Neuronal stem cell (in vitro differentiated cells): Measurements from ENCODE around the gene RRM2. TPM values are rescaled to one million over a fixed set of nuclear protein-coding genes. Genes with fewer than 3 reads are reported as not detected.

Experiments
- DNase-seq: peaks from one replicate; pipeline ENCODE4 v3.0.0-alpha.2; 2013; ENCODE audit warnings: low spot score
- H2AFZ ChIP-seq: one replicate; pipeline ENCODE4 v1.6.1; 2013; ENCODE audit warnings: mild to moderate bottlenecking, low read length, inconsistent platforms
- H2AK5ac ChIP-seq: 2 replicates; pipeline ENCODE4 v1.6.1; 2013; ENCODE audit warnings: low read depth, mild to moderate bottlenecking, inconsistent platforms, low read length, moderate library complexity, mixed read lengths
- H2BK120ac ChIP-seq: 2 replicates; pipeline ENCODE4 v1.6.1; 2013; ENCODE audit warnings: low read depth, mild to moderate bottlenecking, inconsistent platforms, low read length, moderate library complexity, mixed read lengths
- H2BK12ac ChIP-seq: one replicate; pipeline ENCODE4 v1.6.1; 2013; ENCODE audit warnings: low read length, inconsistent platforms
- H2BK15ac ChIP-seq: 2 replicates; pipeline ENCODE4 v1.6.1; 2013; ENCODE audit warnings: mild to moderate bottlenecking, low read length, inconsistent platforms, mixed read lengths
- H2BK5ac ChIP-seq: one replicate; pipeline ENCODE4 v1.6.1; 2013; ENCODE audit warnings: inconsistent platforms, mild to moderate bottlenecking, low read length, moderate library complexity
- H3K14ac ChIP-seq: one replicate; pipeline ENCODE4 v1.6.1; 2013; ENCODE audit warnings: low read length, inconsistent platforms
- H3K18ac ChIP-seq: 2 replicates; pipeline ENCODE4 v1.6.1; 2013; ENCODE audit warnings: low read length, inconsistent platforms
- H3K23ac ChIP-seq: 2 replicates; pipeline ENCODE4 v1.6.1; 2013; ENCODE audit warnings: low read depth, mild to moderate bottlenecking, mixed read lengths, low read length, inconsistent platforms; ENCODE audit not compliant: poor library complexity
- H3K27ac ChIP-seq: replicated peaks from 3 replicates; pipeline ENCODE4 v1.5.1; 2013; ENCODE audit warnings: low read length, inconsistent platforms
- H3K27me3 ChIP-seq, 3 experiments: 2 replicates each; pipeline ENCODE4 v1.6.1; 2013; ENCODE audit warnings: low read length in 3 of 3, mild to moderate bottlenecking in 2 of 3, inconsistent platforms in 1 of 3, low read depth in 1 of 3, mixed read lengths in 1 of 3, moderate library complexity in 1 of 3; ENCODE audit not compliant: control insufficient read depth in 3 of 3, insufficient read depth in 3 of 3
- H3K36me3 ChIP-seq, 2 donors: replicated peaks in 1 of 2; 2 replicates each; pipeline ENCODE4 v1.6.1; 2013; ENCODE audit warnings: low read length in 2 of 2; ENCODE audit not compliant: control insufficient read depth in 2 of 2, insufficient read depth in 2 of 2
- H3K4ac ChIP-seq: 2 replicates; pipeline ENCODE4 v1.6.1; 2013; ENCODE audit warnings: inconsistent platforms, mild to moderate bottlenecking, low read length, moderate library complexity
- H3K4me1 ChIP-seq, 2 donors: 1 replicate in 1 of 2; 2 replicates in 1 of 2; pipeline ENCODE4 v1.6.1; 2013; ENCODE audit warnings: low read length in 2 of 2, low read depth in 1 of 2; ENCODE audit not compliant: control insufficient read depth in 2 of 2, insufficient read depth in 1 of 2
- H3K4me2 ChIP-seq: one replicate; pipeline ENCODE4 v1.6.1; 2013; ENCODE audit warnings: mild to moderate bottlenecking, low read length, inconsistent platforms; ENCODE audit not compliant: insufficient read depth, poor library complexity, severe bottlenecking
- H3K4me3 ChIP-seq, 2 donors: 2 replicates each; pipeline ENCODE4 v1.5.1; 2013; ENCODE audit warnings: low read length in 2 of 2, mild to moderate bottlenecking in 2 of 2, inconsistent platforms in 1 of 2, moderate library complexity in 1 of 2
- H3K79me1 ChIP-seq: one replicate; pipeline ENCODE4 v1.6.1; 2013; ENCODE audit warnings: low read depth, mild to moderate bottlenecking, inconsistent platforms, low read length, moderate library complexity
- H3K9ac ChIP-seq: one replicate; pipeline ENCODE4 v1.6.1; 2013; ENCODE audit warnings: mild to moderate bottlenecking, low read depth, low read length, inconsistent platforms; ENCODE audit not compliant: poor library complexity
- H3K9me3 ChIP-seq, 2 donors: replicated peaks in 1 of 2; 2 replicates each; pipeline versions ENCODE3 to v1.6.1; 2013; ENCODE audit warnings: low read length in 2 of 2, mild to moderate bottlenecking in 2 of 2, inconsistent platforms in 1 of 2, low read depth in 1 of 2, mixed read lengths in 1 of 2, moderate library complexity in 1 of 2; ENCODE audit not compliant: control insufficient read depth in 2 of 2, insufficient read depth in 1 of 2
- H4K8ac ChIP-seq: one replicate; pipeline ENCODE4 v1.6.1; 2013; ENCODE audit warnings: low read depth, mild to moderate bottlenecking, inconsistent platforms, low read length, moderate library complexity
- H4K91ac ChIP-seq: one replicate; pipeline ENCODE4 v1.6.1; 2013; ENCODE audit warnings: low read length, low read depth, mild to moderate bottlenecking, inconsistent platforms; ENCODE audit not compliant: poor library complexity
- WGBS, 2 donors: extraction: QIAGEN DNeasy Blood & Tissue Kit; methylation state at CpG; one replicate each; pipeline ENCODE4 v1.1.7; 2013; ENCODE audit warnings: missing lambda C conversion rate in 2 of 2, mixed read lengths in 1 of 2; ENCODE audit not compliant: insufficient read length in 2 of 2, insufficient replicate concordance in 1 of 2; ENCODE audit errors: extremely low coverage in 2 of 2; 5-methylcytosine and 5-hydroxymethylcytosine counted together
- small RNA-seq: library from polyadenylated mRNA; stranded (forward); fragments of <200 nt; extraction: miRNeasy Mini kit (QIAGEN cat#:217004); gene quantifications from one replicate; pipeline ENCODE3, GENCODE V24; 2013; ENCODE audit not compliant: insufficient read depth

Gene RRM2

GRCh38 chr2:10180229-10180628 is 57.7 kb downstream of the RRM2 start:
- Histone ChIP-seq H3K27ac (no peak overlapping the region), H4K8ac (no peak overlapping the region), H3K18ac (no peak overlapping the region), H4K91ac (no peak overlapping the region), H3K27me3 (no peaks in the 10 kb centered on the region), H3K79me1 (no peaks in the 10 kb centered on the region), H3K36me3 (peaks cover 0 to 28% of the 10 kb centered on the region in 2 donors), H2BK12ac (no peak overlapping the region), H3K4ac (no peak overlapping the region), H2BK15ac (no peak overlapping the region), H3K9me3 (peaks cover 0 to 26% of the 10 kb centered on the region in 2 donors), H3K4me2 (no peak overlapping the region), H3K23ac (no peak overlapping the region), H3K14ac (no peak overlapping the region), H2AK5ac (no peak overlapping the region), H3K9ac (no peak overlapping the region), H3K4me3 (no peak overlapping the region), H3K4me1 (peaks cover 0 to 7% of the 10 kb centered on the region in 2 donors), H2AFZ (no peak overlapping the region), H2BK5ac (no peak overlapping the region), H2BK120ac (no peak overlapping the region)
- no CpG with 5 or more reads among the region's 7 CpGs for WGBS, 2 donors
- no peak for DNase-seq

Small RNA genes lying within 50 kb of the gene (small RNA-seq; reads per million reads assigned to genes)
- gene RF00410 (not detected), gene RF00568 (not detected)
